Right lobe of liver (tissue), 6 donors: ENCODE measurements around the gene PLEKHG4B. TPM values are rescaled to one million over a fixed set of nuclear protein-coding genes. Genes with fewer than 3 reads are reported as not detected.

Source experiments
- ATAC-seq, 4 donors: fragments of 200-7000 bp; cut with Tn5 transposase; one replicate each; pipeline ENCODE4 v1.9.1; 2020; ENCODE audit warnings: mild to moderate bottlenecking in 4 of 4, moderate library complexity in 4 of 4
- DNase-seq, 3 donors: peaks; one replicate each; pipeline ENCODE4 v3.0.0-alpha.2; 2020
- H3K27ac ChIP-seq, 3 donors: fragments of 200-600 bp; one replicate each; pipeline ENCODE4 v1.8.0; 2022
- H3K27me3 ChIP-seq, 2 donors: fragments of 200-600 bp; one replicate each; pipeline ENCODE4 v1.8.0; 2022
- H3K36me3 ChIP-seq, 4 donors: fragments of 200-600 bp; sonication (generic) in 1 of 4; one replicate each; pipeline versions ENCODE4 v1.5.1 to v1.8.0; 2017 to 2022; ENCODE audit warnings: control low read depth in 1 of 4
- H3K4me1 ChIP-seq, 4 donors: fragments of 200-600 bp; sonication (generic) in 1 of 4; one replicate each; pipeline versions ENCODE4 v1.5.1 to v1.8.0; 2017 to 2022; ENCODE audit warnings: control low read depth in 1 of 4
- H3K4me3 ChIP-seq, 3 donors: fragments of 200-600 bp; one replicate each; pipeline ENCODE4 v1.8.0; 2022
- H3K9me3 ChIP-seq, 4 donors: fragments of 200-600 bp; sonication (generic) in 1 of 4; one replicate each; pipeline versions ENCODE4 v1.5.1 to v1.8.0; 2017 to 2022; ENCODE audit warnings: control low read depth in 1 of 4
- POLR2A ChIP-seq: fragments of 450-650 bp; IDR thresholded peaks from one replicate; pipeline ENCODE4 v1.6.1; 2017; ENCODE audit warnings: antibody characterized with exemption, mild to moderate bottlenecking
- WGBS: methylation state at CpG from one replicate; pipeline ENCODE4 v1.1.6; 2018; ENCODE audit warnings: low coverage, low lambda C conversion rate; ENCODE audit not compliant: insufficient coverage; ENCODE audit errors: missing lambda C conversion rate; 5-methylcytosine and 5-hydroxymethylcytosine counted together
- intact Hi-C, 2 donors: fragments of 100-400 bp; cut with DNase I; formaldehyde crosslinking; loops; one replicate each; pipeline versions ENCODE4 v1.11.2 to v1.14.1; 2022
- total RNA-seq, 6 experiments: library from RNA; depleted of rRNA in 2 of 6; stranded (reverse); fragments of >200 nt in 2 of 6; fragmentation: NEBNext Ultra II Directional in 3 of 6; extraction: Animal tissue kit (Norgen Biotek cat#: 25700) in 3 of 6; gene quantifications; one replicate each; pipeline versions ENCODE4 v1.1.0 to v1.2.4, GENCODE V29; 2016 to 2023
- TF ChIP-seq, protein P1 (sequence below), 4 donors: fragments of 200-600 bp in 3 of 4; fragments of 450-650 bp in 1 of 4; IDR thresholded peaks; one replicate each; pipeline versions ENCODE4 v1.5.1 to v1.8.0; 2016 to 2022; ENCODE audit warnings: antibody characterized with exemption in 4 of 4, mild to moderate bottlenecking in 2 of 4
- donor health status: DM: no; HTN: yes; CAD: no.
- donor health status: DM: no; HTN: no; CAD: no.
- donor health status: DM: no; HTN: no; CAD: no.
- donor health status: DM: no; HTN: yes; CAD: no.
- donor health status: DM: no; HTN: yes; CAD: no.

Gene PLEKHG4B
- total RNA-seq, 6 experiments from 2014 or later: 0.13 to 0.18 TPM; not detected in 4

DNA sequence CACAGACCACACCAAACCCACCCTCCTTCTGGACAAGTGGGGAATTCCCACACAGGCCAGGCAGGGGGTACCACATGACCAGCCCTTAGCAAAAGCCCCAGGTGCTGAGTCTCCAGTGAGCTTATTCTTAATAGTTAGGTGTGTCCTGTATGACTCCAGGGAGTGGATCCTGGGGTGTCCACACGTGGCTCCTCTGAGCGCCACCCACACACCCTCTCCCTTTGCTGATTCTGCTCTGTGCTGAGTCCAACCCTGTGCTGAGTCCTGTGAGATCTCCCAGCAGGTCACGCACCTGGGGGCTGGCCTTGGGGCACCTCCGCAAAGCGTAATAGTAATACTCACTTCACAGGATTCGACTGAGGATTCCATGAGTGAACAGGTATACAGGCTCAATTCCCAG is 112.0 kb downstream of the PLEKHG4B start:
- intact Hi-C loops: no loop called here
- Histone ChIP-seq H3K27me3 (no peaks in the 10 kb centered on the region), H3K9me3 (no peaks in the 10 kb centered on the region), H3K4me1 (no peaks in the 10 kb centered on the region), H3K27ac (no peak overlapping the region), H3K36me3 (peaks cover 0 to 8% (median 3%) of the 10 kb centered on the region in 4 donors), H3K4me3 (no peak overlapping the region)
- no peak for ATAC-seq
- TF ChIP-seq, protein P1, sequence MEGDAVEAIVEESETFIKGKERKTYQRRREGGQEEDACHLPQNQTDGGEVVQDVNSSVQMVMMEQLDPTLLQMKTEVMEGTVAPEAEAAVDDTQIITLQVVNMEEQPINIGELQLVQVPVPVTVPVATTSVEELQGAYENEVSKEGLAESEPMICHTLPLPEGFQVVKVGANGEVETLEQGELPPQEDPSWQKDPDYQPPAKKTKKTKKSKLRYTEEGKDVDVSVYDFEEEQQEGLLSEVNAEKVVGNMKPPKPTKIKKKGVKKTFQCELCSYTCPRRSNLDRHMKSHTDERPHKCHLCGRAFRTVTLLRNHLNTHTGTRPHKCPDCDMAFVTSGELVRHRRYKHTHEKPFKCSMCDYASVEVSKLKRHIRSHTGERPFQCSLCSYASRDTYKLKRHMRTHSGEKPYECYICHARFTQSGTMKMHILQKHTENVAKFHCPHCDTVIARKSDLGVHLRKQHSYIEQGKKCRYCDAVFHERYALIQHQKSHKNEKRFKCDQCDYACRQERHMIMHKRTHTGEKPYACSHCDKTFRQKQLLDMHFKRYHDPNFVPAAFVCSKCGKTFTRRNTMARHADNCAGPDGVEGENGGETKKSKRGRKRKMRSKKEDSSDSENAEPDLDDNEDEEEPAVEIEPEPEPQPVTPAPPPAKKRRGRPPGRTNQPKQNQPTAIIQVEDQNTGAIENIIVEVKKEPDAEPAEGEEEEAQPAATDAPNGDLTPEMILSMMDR (IDR thresholded peaks at IDR 0.05): no peak
- TF ChIP-seq POLR2A: no peak
- WGBS: 80% methylated on average over 4 of the region's 6 CpGs
- peak in 1 of 3 donors; percentile 20 for DNase-seq

DNA sequence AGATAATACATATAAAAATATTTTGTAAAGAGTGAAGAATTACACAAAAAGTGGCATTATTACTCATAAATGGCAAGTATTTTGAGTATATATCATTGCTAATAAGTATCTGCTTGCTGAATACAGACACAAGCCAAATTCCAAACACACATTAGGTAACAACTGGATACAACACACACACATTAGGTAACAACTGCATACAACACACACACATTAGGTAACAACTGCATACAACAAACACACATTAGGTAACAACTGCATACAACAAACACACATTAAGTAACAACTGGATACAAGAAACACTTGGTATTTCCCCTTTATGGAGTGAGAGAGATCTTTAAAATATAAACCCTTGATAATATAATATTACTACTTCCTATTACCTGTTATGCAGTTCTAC is 112.5 kb downstream of the PLEKHG4B start:
- TF ChIP-seq, protein P1 (IDR thresholded peaks at IDR 0.05): no peak
- TF ChIP-seq POLR2A: no peak
- intact Hi-C loops: no loop called here
- Histone ChIP-seq H3K36me3 (peaks cover 0 to 8% (median 3%) of the 10 kb centered on the region in 4 donors), H3K27ac (no peak overlapping the region), H3K9me3 (no peaks in the 10 kb centered on the region), H3K4me3 (no peak overlapping the region), H3K27me3 (no peaks in the 10 kb centered on the region), H3K4me1 (no peaks in the 10 kb centered on the region)
- no peak for DNase-seq
- no peak for ATAC-seq

DNA sequence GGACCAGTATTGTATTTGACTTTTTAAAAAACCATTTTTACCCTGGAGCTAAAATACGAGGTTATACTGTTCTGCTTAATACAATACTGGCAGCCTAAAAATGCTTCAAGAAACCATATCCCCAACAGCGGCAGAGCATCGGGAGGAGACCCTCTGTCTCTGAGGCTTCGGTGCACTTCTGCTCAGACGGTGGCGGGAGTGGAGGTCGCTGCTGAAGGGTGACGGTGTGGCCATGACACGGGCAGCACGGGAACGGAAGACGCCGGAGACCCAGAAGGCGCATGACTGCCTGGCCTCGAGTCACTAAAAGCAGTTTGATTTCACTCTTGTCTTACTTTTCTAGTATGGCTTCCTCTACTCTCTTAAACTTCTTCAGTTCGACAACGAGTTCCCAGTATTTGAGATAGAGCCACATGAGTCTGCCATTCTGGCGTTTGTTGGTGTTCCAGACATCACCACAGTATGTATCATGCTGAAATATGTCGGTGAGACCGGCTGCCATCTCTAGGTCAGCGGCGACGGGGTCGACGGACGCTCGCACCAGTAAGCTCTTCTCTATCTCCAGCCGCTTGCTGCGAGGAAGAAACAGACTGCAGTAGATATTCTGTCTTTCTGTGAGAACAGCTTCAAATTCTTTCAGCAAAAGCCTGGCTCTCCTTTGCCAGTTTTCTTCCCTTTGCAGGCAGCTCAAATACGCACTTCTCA is 113.2 kb downstream of the PLEKHG4B start:
- DNase-seq (peak in 1 of 3 donors; percentile 28), ATAC-seq (no peak)
- Histone ChIP-seq H3K4me3 (no peak overlapping the region), H3K27me3 (no peaks in the 10 kb centered on the region), H3K4me1 (no peaks in the 10 kb centered on the region), H3K27ac (no peak overlapping the region), H3K9me3 (no peaks in the 10 kb centered on the region), H3K36me3 (peaks cover 0 to 8% (median 3%) of the 10 kb centered on the region in 4 donors)
- no peak for TF ChIP-seq POLR2A
- TF ChIP-seq, protein P1 (IDR thresholded peaks at IDR 0.05): no peak
- WGBS: 97% methylated on average over 30 of the region's 30 CpGs
- intact Hi-C loops: no loop called here

DNA sequence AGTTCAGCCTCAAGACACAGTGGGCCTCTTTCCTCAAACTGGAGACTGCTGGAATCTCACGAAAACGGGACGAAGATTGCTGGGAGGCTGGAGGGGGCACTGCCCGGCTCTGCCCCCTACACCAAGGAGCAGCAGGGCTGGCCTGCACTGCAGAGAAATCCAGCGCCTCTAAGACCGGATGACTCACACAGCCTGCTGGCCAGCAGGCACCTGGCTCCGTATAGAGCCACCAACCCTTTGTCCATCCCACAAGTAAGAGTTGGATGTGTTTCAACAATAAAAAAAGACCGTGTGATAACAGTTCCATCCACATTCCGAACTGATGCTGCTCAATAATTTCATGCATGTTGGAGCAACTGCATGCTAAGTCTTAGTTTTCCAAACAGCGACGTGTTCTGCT is 114.4 kb downstream of the PLEKHG4B start:
- ATAC-seq: peak in 1 of 4 donors; percentile 53
- 90% methylated on average over 4 of the region's 11 CpGs for WGBS
- intact Hi-C loops: no loop called here
- H3K36me3 ChIP-seq: peaks cover 0 to 8% (median 3%) of the 10 kb centered on the region in 4 donors
- no peaks in the 10 kb centered on the region for H3K4me1 ChIP-seq
- DNase-seq: peak in 1 of 3 donors; percentile 5
- no peak overlapping the region for H3K4me3 ChIP-seq
- no peak for TF ChIP-seq POLR2A
- TF ChIP-seq, protein P1 (IDR thresholded peaks at IDR 0.05): no peak
- no peaks in the 10 kb centered on the region for H3K27me3 ChIP-seq
- H3K9me3 ChIP-seq: no peaks in the 10 kb centered on the region
- no peak overlapping the region for H3K27ac ChIP-seq
